Uterus (tissue), 2 donors: ENCODE measurements around the gene DIDO1.

Source experiments
- POLR2A ChIP-seq, 2 donors: fragments of 450-650 bp; IDR thresholded peaks; one replicate each; pipeline ENCODE4 v1.6.1; 2016; ENCODE audit warnings: antibody characterized with exemption in 2 of 2, mild to moderate bottlenecking in 1 of 2, moderate library complexity in 1 of 2
- TF ChIP-seq, protein P1 (sequence below), 4 experiments: fragments of 200-600 bp in 2 of 4; fragments of 450-650 bp in 2 of 4; sonication (generic) in 2 of 4; IDR thresholded peaks; one replicate each; pipeline ENCODE4 v1.5.1; 2016 to 2019; ENCODE audit warnings: antibody characterized with exemption in 4 of 4, mild to moderate bottlenecking in 2 of 4, moderate library complexity in 1 of 4

GRCh38 chr20:62964700-62965099 lies 38.4 kb upstream of the DIDO1 start:
- no peak for TF ChIP-seq POLR2A (IDR thresholded peaks at IDR 0.05)
- TF ChIP-seq, protein P1, sequence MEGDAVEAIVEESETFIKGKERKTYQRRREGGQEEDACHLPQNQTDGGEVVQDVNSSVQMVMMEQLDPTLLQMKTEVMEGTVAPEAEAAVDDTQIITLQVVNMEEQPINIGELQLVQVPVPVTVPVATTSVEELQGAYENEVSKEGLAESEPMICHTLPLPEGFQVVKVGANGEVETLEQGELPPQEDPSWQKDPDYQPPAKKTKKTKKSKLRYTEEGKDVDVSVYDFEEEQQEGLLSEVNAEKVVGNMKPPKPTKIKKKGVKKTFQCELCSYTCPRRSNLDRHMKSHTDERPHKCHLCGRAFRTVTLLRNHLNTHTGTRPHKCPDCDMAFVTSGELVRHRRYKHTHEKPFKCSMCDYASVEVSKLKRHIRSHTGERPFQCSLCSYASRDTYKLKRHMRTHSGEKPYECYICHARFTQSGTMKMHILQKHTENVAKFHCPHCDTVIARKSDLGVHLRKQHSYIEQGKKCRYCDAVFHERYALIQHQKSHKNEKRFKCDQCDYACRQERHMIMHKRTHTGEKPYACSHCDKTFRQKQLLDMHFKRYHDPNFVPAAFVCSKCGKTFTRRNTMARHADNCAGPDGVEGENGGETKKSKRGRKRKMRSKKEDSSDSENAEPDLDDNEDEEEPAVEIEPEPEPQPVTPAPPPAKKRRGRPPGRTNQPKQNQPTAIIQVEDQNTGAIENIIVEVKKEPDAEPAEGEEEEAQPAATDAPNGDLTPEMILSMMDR (IDR thresholded peaks at IDR 0.05): no peak
